SK-N-SH treated with all-trans-retinoic acid at 6 μM for 48 hours (cell line): ENCODE measurements around the gene TMEM163.

ENCODE experiments used
- ARNTL ChIP-seq: fragments of 450-650 bp; formaldehyde crosslinking; IDR thresholded peaks from 2 replicates; pipeline ENCODE4 v1.5.0; 2020; ENCODE audit warnings: low read depth, mild to moderate bottlenecking, moderate library complexity, borderline replicate concordance
- RARB ChIP-seq: fragments of 250-450 bp; sonication (Bioruptor Pico); IDR thresholded peaks from 2 replicates; pipeline ENCODE4 v1.8.0; 2021; ENCODE audit warnings: mild to moderate bottlenecking, moderate library complexity
- ZFP3 ChIP-seq: fragments of 250-450 bp; sonication (Bioruptor Pico); IDR thresholded peaks from 2 replicates; pipeline ENCODE4 v1.5.0; 2020; ENCODE audit warnings: mild to moderate bottlenecking, moderate library complexity

GRCh38 chr2:134421556-134422328 lies 297.1 kb downstream of the TMEM163 start:
- TF ChIP-seq RARB (CRISPR knock-in tag): no peak
- no peak for TF ChIP-seq ZFP3 (CRISPR knock-in tag)
- no peak for TF ChIP-seq ARNTL
